Measurements from ENCODE around the gene FES. TPM values are rescaled to one million over a fixed set of nuclear protein-coding genes. Genes with fewer than 3 reads are reported as not detected.
"Not testable (repeated sequence)": the region's sequence is repeated elsewhere in the genome, so short reads cannot be mapped to it uniquely, and the experiment has no call there.

Gene FES
- total RNA-seq, 4 donors from 2014 or later = 3.6 to 17.9 (median 11.0) TPM

GRCh38 chr15:90907051-90907660 is 22.9 kb downstream of the FES start:
- 77 to 87% methylated on average over 15 of the region's 15 CpGs for WGBS, 2 donors
- intact Hi-C loops (cut with DNase I; ENCODE audit: low total_unique reads) = no loop called here
- TF ChIP-seq POLR2A (IDR thresholded peaks at IDR 0.05) = no peak
- TF ChIP-seq, protein P1, sequence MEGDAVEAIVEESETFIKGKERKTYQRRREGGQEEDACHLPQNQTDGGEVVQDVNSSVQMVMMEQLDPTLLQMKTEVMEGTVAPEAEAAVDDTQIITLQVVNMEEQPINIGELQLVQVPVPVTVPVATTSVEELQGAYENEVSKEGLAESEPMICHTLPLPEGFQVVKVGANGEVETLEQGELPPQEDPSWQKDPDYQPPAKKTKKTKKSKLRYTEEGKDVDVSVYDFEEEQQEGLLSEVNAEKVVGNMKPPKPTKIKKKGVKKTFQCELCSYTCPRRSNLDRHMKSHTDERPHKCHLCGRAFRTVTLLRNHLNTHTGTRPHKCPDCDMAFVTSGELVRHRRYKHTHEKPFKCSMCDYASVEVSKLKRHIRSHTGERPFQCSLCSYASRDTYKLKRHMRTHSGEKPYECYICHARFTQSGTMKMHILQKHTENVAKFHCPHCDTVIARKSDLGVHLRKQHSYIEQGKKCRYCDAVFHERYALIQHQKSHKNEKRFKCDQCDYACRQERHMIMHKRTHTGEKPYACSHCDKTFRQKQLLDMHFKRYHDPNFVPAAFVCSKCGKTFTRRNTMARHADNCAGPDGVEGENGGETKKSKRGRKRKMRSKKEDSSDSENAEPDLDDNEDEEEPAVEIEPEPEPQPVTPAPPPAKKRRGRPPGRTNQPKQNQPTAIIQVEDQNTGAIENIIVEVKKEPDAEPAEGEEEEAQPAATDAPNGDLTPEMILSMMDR (IDR thresholded peaks at IDR 0.05) = no peak
- no peak for DNase-seq (ENCODE audit: low spot score in 2 of 2)
- no peak overlapping the region for H3K4me3 ChIP-seq (ENCODE audit: low read depth, poor library complexity, severe bottlenecking)

DNA sequence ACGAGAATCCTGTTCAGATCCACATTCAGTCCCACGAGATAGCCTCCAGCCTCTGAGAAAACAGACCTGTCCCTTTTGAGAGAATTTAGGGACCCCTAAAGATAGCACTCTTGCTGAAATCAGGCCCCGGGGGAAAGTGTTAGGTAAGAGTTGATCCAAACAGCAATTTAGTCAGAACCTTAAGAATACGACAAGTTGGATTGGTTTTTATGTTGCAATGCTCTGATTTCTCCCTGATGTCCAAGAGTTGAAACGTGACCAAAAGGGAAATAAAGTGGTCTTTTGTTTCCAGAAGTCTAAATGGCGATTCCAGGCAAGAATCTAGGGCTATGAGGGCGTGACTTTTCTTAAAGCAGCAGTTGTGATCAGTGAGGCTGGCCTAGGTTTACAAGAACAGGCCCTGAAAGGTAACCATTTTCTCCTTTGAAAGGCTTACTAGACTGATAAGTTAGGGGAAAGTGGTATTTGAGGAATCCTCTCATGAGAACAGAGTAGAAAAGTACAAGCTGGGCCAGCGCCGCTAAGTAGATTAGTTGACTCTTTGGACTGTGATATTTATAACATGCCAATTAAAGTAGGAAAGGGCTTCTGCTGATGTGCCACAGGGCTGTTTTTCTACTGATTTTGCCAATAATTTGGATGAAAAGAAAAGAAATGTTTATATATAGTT is 23.7 kb downstream of the FES start:
- TF ChIP-seq, protein P1 (IDR thresholded peaks at IDR 0.05) = no peak
- no peak for TF ChIP-seq POLR2A (IDR thresholded peaks at IDR 0.05)
- no peak for DNase-seq (ENCODE audit: low spot score in 2 of 2)
- 73 to 82% methylated on average over 9 of the region's 9 CpGs for whole genome bisulfite sequencing, 2 donors
- no peak overlapping the region for H3K4me3 ChIP-seq (ENCODE audit: low read depth, poor library complexity, severe bottlenecking)
- intact Hi-C loops (cut with DNase I; ENCODE audit: low total_unique reads) = no loop called here

DNA sequence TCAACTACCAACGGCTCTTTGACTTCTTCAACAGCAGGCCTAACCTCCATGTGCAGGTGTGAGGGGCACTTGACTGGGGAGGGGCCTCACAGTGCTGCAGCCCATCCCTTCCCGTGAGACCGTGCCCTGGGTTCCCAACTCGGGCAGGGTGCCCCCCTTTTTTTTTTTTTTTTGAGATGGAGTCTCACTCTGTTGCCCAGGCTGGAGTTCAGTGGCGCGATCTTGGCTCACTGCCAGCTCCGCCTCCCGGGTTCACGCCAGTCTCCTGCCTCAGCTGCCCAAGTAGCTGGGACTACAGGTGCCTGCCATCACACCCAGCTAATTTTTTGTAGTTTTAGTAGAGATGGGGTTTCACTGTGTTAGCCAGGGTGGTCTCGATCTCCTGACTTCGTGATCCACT is 25.1 kb downstream of the FES start:
- DNase-seq (ENCODE audit: low spot score in 2 of 2); H3K4me3 ChIP-seq (ENCODE audit: low read depth, poor library complexity, severe bottlenecking); intact Hi-C loops (cut with DNase I; ENCODE audit: low total_unique reads): not testable (repeated sequence)
- 69 to 87% methylated on average over 11 of the region's 11 CpGs for WGBS, 2 donors

DNA sequence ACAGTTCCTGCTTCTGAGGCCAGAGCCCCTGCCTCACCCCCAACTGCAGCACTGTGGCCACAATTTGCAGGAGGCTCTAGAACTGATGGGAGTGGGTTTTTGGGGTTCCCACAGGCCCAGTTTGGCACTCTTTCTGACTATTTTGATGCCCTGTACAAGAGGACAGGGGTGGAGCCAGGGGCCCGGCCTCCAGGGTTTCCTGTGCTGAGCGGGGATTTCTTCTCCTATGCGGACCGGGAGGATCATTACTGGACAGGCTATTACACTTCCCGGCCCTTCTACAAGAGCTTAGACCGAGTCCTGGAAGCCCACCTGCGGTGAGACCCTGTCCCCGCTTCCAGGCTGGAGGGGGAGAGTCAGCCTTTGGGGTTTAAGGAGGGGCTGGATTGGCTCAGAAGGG is 25.7 kb downstream of the FES start:
- intact Hi-C loops (cut with DNase I; ENCODE audit: low total_unique reads) = no loop called here
- 95 to 96% methylated on average over 8 of the region's 8 CpGs for WGBS, 2 donors
- DNase-seq (ENCODE audit: low spot score in 2 of 2) = no peak
- no peak overlapping the region for H3K4me3 ChIP-seq (ENCODE audit: low read depth, poor library complexity, severe bottlenecking)
- no peak for TF ChIP-seq POLR2A (IDR thresholded peaks at IDR 0.05)
- TF ChIP-seq, protein P1 (IDR thresholded peaks at IDR 0.05) = no peak

GRCh38 chr15:90910441-90911301 is 26.4 kb downstream of the FES start:
- TF ChIP-seq, protein P1 (IDR thresholded peaks at IDR 0.05) = no peak
- no peak for DNase-seq (ENCODE audit: low spot score in 2 of 2)
- intact Hi-C loops (cut with DNase I; ENCODE audit: low total_unique reads) = no loop called here
- WGBS, 2 donors = 94 to 95% methylated on average over 22 to 24 of the region's 24 CpGs
- H3K4me3 ChIP-seq (ENCODE audit: low read depth, poor library complexity, severe bottlenecking) = no peak overlapping the region

GRCh38 chr15:90911302-90911623 is 27.0 kb downstream of the FES start:
- no peak for DNase-seq (ENCODE audit: low spot score in 2 of 2)
- no peak for TF ChIP-seq POLR2A (IDR thresholded peaks at IDR 0.05)
- TF ChIP-seq, protein P1 (IDR thresholded peaks at IDR 0.05) = no peak
- H3K4me3 ChIP-seq (ENCODE audit: low read depth, poor library complexity, severe bottlenecking) = no peak overlapping the region
- intact Hi-C loops (cut with DNase I; ENCODE audit: low total_unique reads) = no loop called here
- whole genome bisulfite sequencing, 2 donors = 84 to 92% methylated on average over 5 to 19 of the region's 19 CpGs
